Measurements from ENCODE around the gene BMP6.
"Not testable (repeated sequence)": the region's sequence is repeated elsewhere in the genome, so short reads cannot be mapped to it uniquely, and the experiment has no call there.

The BMP6 gene

GRCh38 chr6:7892367-7892766 lies 166.5 kb downstream of the BMP6 start:
- not testable (repeated sequence) for H3K27ac Mint-ChIP-seq, H3K4me1 Mint-ChIP-seq, DNase-seq, H3K9me3 Mint-ChIP-seq, H3K27me3 Mint-ChIP-seq, H3K4me3 Mint-ChIP-seq
- peaks cover 34% of the 10 kb centered on the region for H3K36me3 Mint-ChIP-seq
- CTCF ChIA-PET: interaction anchor here (1.0 kb wide), 1 partner anchor 327 kb away, joined by 3 read pairs; no protein-coding TSS in a partner anchor

- CTCF ChIA-PET: no interaction called here
- no peaks in the 10 kb centered on the region for H3K9me3 Mint-ChIP-seq
- H3K27ac Mint-ChIP-seq: no peak overlapping the region
- H3K4me3 Mint-ChIP-seq: no peak overlapping the region
- no peaks in the 10 kb centered on the region for H3K27me3 Mint-ChIP-seq
- peaks cover 38% of the 10 kb centered on the region for H3K36me3 Mint-ChIP-seq
- H3K4me1 Mint-ChIP-seq: no peaks in the 10 kb centered on the region
- no peak for DNase-seq
Observed at GRCh38 chr6:7893342-7893741, 167.4 kb downstream of the BMP6 start.

- Mint-ChIP-seq H3K27ac (no peak overlapping the region), H3K4me1 (no peaks in the 10 kb centered on the region), H3K4me3 (no peak overlapping the region), H3K36me3 (peaks cover 47% of the 10 kb centered on the region), H3K9me3 (no peaks in the 10 kb centered on the region), H3K27me3 (no peaks in the 10 kb centered on the region)
- CTCF ChIA-PET: interaction anchor here (0.6 kb wide), 1 partner anchor 184 kb away, joined by 3 read pairs; no protein-coding TSS in a partner anchor
- DNase-seq: no peak
Observed at GRCh38 chr6:7894262-7895124, 168.6 kb downstream of the BMP6 start.

GRCh38 chr6:7895125-7895423 lies 169.2 kb downstream of the BMP6 start:
- Mint-ChIP-seq H3K36me3 (peaks cover 47% of the 10 kb centered on the region), H3K27me3 (no peaks in the 10 kb centered on the region), H3K9me3 (no peaks in the 10 kb centered on the region), H3K27ac (no peak overlapping the region), H3K4me1 (no peaks in the 10 kb centered on the region), H3K4me3 (no peak overlapping the region)
- CTCF ChIA-PET: no interaction called here
- DNase-seq: no peak

- H3K4me1 Mint-ChIP-seq: no peaks in the 10 kb centered on the region
- H3K36me3 Mint-ChIP-seq: peaks cover 41% of the 10 kb centered on the region
- no peaks in the 10 kb centered on the region for H3K27me3 Mint-ChIP-seq
- CTCF ChIA-PET: no interaction called here
- H3K27ac Mint-ChIP-seq: no peak overlapping the region
- H3K9me3 Mint-ChIP-seq: no peaks in the 10 kb centered on the region
- DNase-seq: no peak
- no peak overlapping the region for H3K4me3 Mint-ChIP-seq
Observed at GRCh38 chr6:7896465-7896987, 170.6 kb downstream of the BMP6 start.

- Mint-ChIP-seq H3K27ac (no peak overlapping the region), H3K27me3 (no peaks in the 10 kb centered on the region), H3K9me3 (no peaks in the 10 kb centered on the region), H3K4me1 (no peaks in the 10 kb centered on the region), H3K4me3 (no peak overlapping the region), H3K36me3 (peaks cover 35% of the 10 kb centered on the region)
- no peak for DNase-seq
- CTCF ChIA-PET: interaction anchor here (0.7 kb wide), 2 partner anchors 42 to 606 kb away, joined by 3 to 4 read pairs; no protein-coding TSS in a partner anchor
Observed at GRCh38 chr6:7897461-7898192, 171.7 kb downstream of the BMP6 start.

- not testable (repeated sequence) for H3K27me3 Mint-ChIP-seq, H3K4me1 Mint-ChIP-seq, H3K27ac Mint-ChIP-seq, DNase-seq, H3K4me3 Mint-ChIP-seq, H3K9me3 Mint-ChIP-seq
- CTCF ChIA-PET: interaction anchor here (0.7 kb wide), 1 partner anchor 606 kb away, joined by 3 read pairs; no protein-coding TSS in a partner anchor
- H3K36me3 Mint-ChIP-seq: peaks cover 39% of the 10 kb centered on the region
Observed at GRCh38 chr6:7898193-7898586, 172.3 kb downstream of the BMP6 start.

GRCh38 chr6:7899101-7899888 lies 173.4 kb downstream of the BMP6 start:
- H3K36me3 Mint-ChIP-seq: peaks cover 33% of the 10 kb centered on the region
- CTCF ChIA-PET: interaction anchor here (1.1 kb wide), 1 partner anchor 107 kb away, joined by 3 read pairs; no protein-coding TSS in a partner anchor
- no peak overlapping the region for H3K4me3 Mint-ChIP-seq

GRCh38 chr6:7899889-7900213 lies 174.0 kb downstream of the BMP6 start:
- CTCF ChIA-PET: interaction anchor here (1.1 kb wide), 1 partner anchor 106 kb away, joined by 3 read pairs; no protein-coding TSS in a partner anchor
- H3K27ac Mint-ChIP-seq: no peak overlapping the region
- no peak overlapping the region for H3K4me3 Mint-ChIP-seq
- no peaks in the 10 kb centered on the region for H3K9me3 Mint-ChIP-seq
- no peak for DNase-seq
- H3K36me3 Mint-ChIP-seq: peaks cover 30% of the 10 kb centered on the region
- no peaks in the 10 kb centered on the region for H3K27me3 Mint-ChIP-seq
- H3K4me1 Mint-ChIP-seq: no peaks in the 10 kb centered on the region

More at GRCh38 chr6:7899101-7899888, 173.4 kb downstream of the BMP6 start:
- Mint-ChIP-seq H3K4me1 (no peaks in the 10 kb centered on the region), H3K9me3 (no peaks in the 10 kb centered on the region), H3K27ac (no peak overlapping the region), H3K27me3 (no peaks in the 10 kb centered on the region)
- DNase-seq: no peak

- no peaks in the 10 kb centered on the region for H3K9me3 Mint-ChIP-seq
- no peak overlapping the region for H3K27ac Mint-ChIP-seq
- no peak overlapping the region for H3K4me3 Mint-ChIP-seq
- CTCF ChIA-PET: no interaction called here
- DNase-seq: no peak
- H3K36me3 Mint-ChIP-seq: peaks cover 30% of the 10 kb centered on the region
- no peaks in the 10 kb centered on the region for H3K27me3 Mint-ChIP-seq
- no peaks in the 10 kb centered on the region for H3K4me1 Mint-ChIP-seq
Observed at GRCh38 chr6:7900621-7901020, 174.7 kb downstream of the BMP6 start.

- no peak overlapping the region for H3K27ac Mint-ChIP-seq
Observed at GRCh38 chr6:7901056-7901455, 175.2 kb downstream of the BMP6 start.

GRCh38 chr6:7901780-7902179 lies 175.9 kb downstream of the BMP6 start:
- Mint-ChIP-seq H3K4me3 (no peak overlapping the region), H3K27me3 (no peaks in the 10 kb centered on the region), H3K27ac (peak overlapping the region; percentile 50), H3K9me3 (no peaks in the 10 kb centered on the region), H3K36me3 (peaks cover 26% of the 10 kb centered on the region), H3K4me1 (peaks cover 3% of the 10 kb centered on the region)
- no peak for DNase-seq
- CTCF ChIA-PET: no interaction called here

More at GRCh38 chr6:7901056-7901455, 175.2 kb downstream of the BMP6 start:
- Mint-ChIP-seq H3K27me3 (no peaks in the 10 kb centered on the region), H3K36me3 (peaks cover 27% of the 10 kb centered on the region), H3K4me3 (no peak overlapping the region), H3K4me1 (no peaks in the 10 kb centered on the region), H3K9me3 (no peaks in the 10 kb centered on the region)
- DNase-seq: no peak
- CTCF ChIA-PET: no interaction called here

- Mint-ChIP-seq H3K4me3 (no peak overlapping the region), H3K9me3 (no peaks in the 10 kb centered on the region), H3K36me3 (peaks cover 26% of the 10 kb centered on the region), H3K27me3 (no peaks in the 10 kb centered on the region), H3K4me1 (peaks cover 3% of the 10 kb centered on the region), H3K27ac (no peak overlapping the region)
- CTCF ChIA-PET: interaction anchor here (0.7 kb wide), 1 partner anchor 101 kb away, joined by 3 read pairs; no protein-coding TSS in a partner anchor
- DNase-seq: no peak
Observed at GRCh38 chr6:7902221-7902620, 176.3 kb downstream of the BMP6 start.

- CTCF ChIA-PET: interaction anchor here (0.7 kb wide), 1 partner anchor 100 kb away, joined by 3 read pairs; no protein-coding TSS in a partner anchor
- no peak for DNase-seq
- Mint-ChIP-seq H3K4me3 (no peak overlapping the region), H3K36me3 (peaks cover 21% of the 10 kb centered on the region), H3K4me1 (peaks cover 6% of the 10 kb centered on the region), H3K27me3 (no peaks in the 10 kb centered on the region), H3K27ac (no peak overlapping the region), H3K9me3 (no peaks in the 10 kb centered on the region)
Observed at GRCh38 chr6:7902867-7903266, 177.0 kb downstream of the BMP6 start.
